Astrocyte (in vitro differentiated cells and primary cell): ENCODE measurements around the gene ENG. TPM values are rescaled to one million over a fixed set of nuclear protein-coding genes. Genes with fewer than 3 reads are reported as not detected.

Source experiments
- DNase-seq: peaks from one replicate; pipeline ENCODE4 v3.0.0-alpha.2; 2010; ENCODE audit warnings: low read depth
- FAIRE-seq: peaks from 2 replicates; lab custom pipeline; 2011; peaks lifted over from hg19 to GRCh38; lab: Jason Lieb, UNC
- H2AFZ ChIP-seq: 2 replicates; pipeline ENCODE4 v1.6.0; 2012; ENCODE audit warnings: low read depth, low read length, inconsistent platforms
- H3K27ac ChIP-seq: 2 replicates; pipeline ENCODE4 v1.5.1; 2011; ENCODE audit warnings: low read depth, low read length, inconsistent platforms
- H3K27me3 ChIP-seq: 2 replicates; pipeline ENCODE4 v1.6.0; 2011; ENCODE audit warnings: low read length, inconsistent platforms; ENCODE audit not compliant: insufficient read depth
- H3K36me3 ChIP-seq: 2 replicates; pipeline ENCODE4 v1.5.1; 2011; ENCODE audit warnings: low read length, inconsistent platforms; ENCODE audit not compliant: insufficient read depth
- H3K4me1 ChIP-seq: 2 replicates; pipeline ENCODE4 v1.5.1; 2011; ENCODE audit warnings: low read length, inconsistent platforms; ENCODE audit not compliant: insufficient read depth
- H3K4me2 ChIP-seq: 2 replicates; pipeline ENCODE4 v1.6.0; 2012; ENCODE audit warnings: low read length, inconsistent platforms
- H3K4me3 ChIP-seq: 2 replicates; pipeline ENCODE4 v1.5.1; 2011; ENCODE audit warnings: low read depth, mild to moderate bottlenecking, low read length, inconsistent platforms; ENCODE audit not compliant: insufficient read depth
- H3K79me2 ChIP-seq: 2 replicates; pipeline ENCODE4 v1.6.0; 2012; ENCODE audit warnings: mild to moderate bottlenecking, low read length, inconsistent platforms; ENCODE audit not compliant: insufficient read depth
- H3K9ac ChIP-seq: 2 replicates; pipeline ENCODE4 v1.6.0; 2012; ENCODE audit warnings: mild to moderate bottlenecking, low read length, inconsistent platforms
- H3K9me3 ChIP-seq: 2 replicates; pipeline ENCODE4 v1.5.1; 2012; ENCODE audit warnings: low read depth, mild to moderate bottlenecking, low read length, inconsistent platforms; ENCODE audit not compliant: insufficient read depth
- H4K20me1 ChIP-seq: 2 replicates; pipeline ENCODE4 v1.6.0; 2012; ENCODE audit warnings: low read length, inconsistent platforms; ENCODE audit not compliant: insufficient read depth
- H3K27ac Mint-ChIP-seq: one replicate; pipeline ENCODE4 v1.8.0; 2021; ENCODE audit warnings: mild to moderate bottlenecking, mixed read lengths; ENCODE audit not compliant: unreplicated experiment
- H3K27me3 Mint-ChIP-seq: one replicate; pipeline ENCODE4 v1.8.0; 2021; ENCODE audit warnings: low read depth, mixed read lengths; ENCODE audit not compliant: unreplicated experiment
- H3K36me3 Mint-ChIP-seq: one replicate; pipeline ENCODE4 v1.8.0; 2021; ENCODE audit warnings: low read depth, mixed read lengths; ENCODE audit not compliant: unreplicated experiment
- H3K4me1 Mint-ChIP-seq: one replicate; pipeline ENCODE4 v1.8.0; 2021; ENCODE audit warnings: low read depth, mixed read lengths; ENCODE audit not compliant: unreplicated experiment
- H3K4me3 Mint-ChIP-seq: one replicate; pipeline ENCODE4 v1.8.0; 2021; ENCODE audit warnings: mild to moderate bottlenecking, moderate library complexity, mixed read lengths; ENCODE audit not compliant: unreplicated experiment
- H3K9me3 Mint-ChIP-seq: one replicate; pipeline ENCODE4 v1.8.0; 2021; ENCODE audit warnings: mild to moderate bottlenecking, mixed read lengths; ENCODE audit not compliant: unreplicated experiment
- EZH2 ChIP-seq: IDR thresholded peaks from 2 replicates; pipeline ENCODE4 v1.6.1; 2012; ENCODE audit warnings: mild to moderate bottlenecking, low read length, inconsistent platforms; ENCODE audit not compliant: insufficient read depth
- total RNA-seq: library from RNA; stranded (reverse); gene quantifications from 2 replicates; pipeline ENCODE4 v1.2.1, GENCODE V29; 2021
- TF ChIP-seq, protein P1 (sequence below): IDR thresholded peaks from 2 replicates; pipeline ENCODE4 v1.5.1; 2011; ENCODE audit warnings: low read depth, mild to moderate bottlenecking, inconsistent platforms, low read length, moderate library complexity; ENCODE audit not compliant: insufficient read depth

The ENG gene
- total RNA-seq, 1 donor from 2014 or later, result 1.2 TPM

DNA sequence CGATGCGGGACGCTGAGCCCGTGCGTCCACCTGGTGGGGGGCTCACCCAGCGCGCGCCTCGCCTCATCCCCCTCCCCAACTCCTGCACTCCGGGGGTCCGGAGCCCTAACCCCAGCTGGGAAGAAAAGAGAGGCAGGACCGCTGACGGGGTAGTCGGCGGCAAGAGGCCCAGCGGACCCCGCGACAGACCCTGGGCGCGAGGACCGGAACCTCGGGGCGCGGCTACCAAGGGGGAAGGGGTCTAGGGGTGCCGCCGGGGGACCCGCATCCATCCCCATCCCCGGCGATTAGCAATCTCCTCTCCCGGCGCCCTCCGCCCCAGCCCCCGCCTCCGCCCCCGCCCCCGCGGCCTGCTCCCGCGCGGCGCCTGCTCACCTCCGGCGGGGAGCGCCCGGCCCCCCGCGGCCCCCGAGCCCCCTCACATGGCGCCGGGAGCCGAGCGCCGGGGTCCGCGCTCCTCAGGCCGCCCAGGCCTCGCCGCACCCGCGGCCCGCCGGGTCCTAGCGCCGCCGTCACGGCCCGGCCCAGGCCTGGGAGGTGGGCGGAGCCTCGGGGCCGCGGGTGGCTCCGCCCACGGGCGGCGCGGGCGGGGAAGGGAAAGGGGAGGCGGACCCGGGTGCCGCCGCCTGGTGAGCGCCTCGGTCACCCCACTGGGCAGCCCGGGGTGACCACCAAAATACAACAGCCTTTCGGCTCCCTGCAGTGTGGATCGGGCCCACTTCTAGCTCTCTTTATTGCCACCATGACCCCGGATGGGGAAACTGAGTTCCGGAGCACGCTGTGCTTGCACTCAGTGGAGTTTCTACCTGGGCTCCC, 44.9 kb upstream of the ENG start, which contains the start of gene ST6GALNAC6:
Gene ST6GALNAC6 (minus strand): TSS at position 476 of the 816 bp plus-strand sequence. CDS start 1,622 bp downstream, outside the sequence.
- H3K27me3 ChIP-seq, result no peaks in the 10 kb centered on the region
- FAIRE-seq (no peak), DNase-seq (peak; percentile 47)
- peaks cover 27% of the 10 kb centered on the region for H3K4me1 ChIP-seq
- H3K27me3 Mint-ChIP-seq, result no peaks in the 10 kb centered on the region
- peak within 1 kb of the TSS; percentile 92 for H2AFZ ChIP-seq
- H3K4me2 ChIP-seq, result peak within 1 kb of the TSS; percentile 94
- peaks cover 19% of the 10 kb centered on the region for H3K36me3 ChIP-seq
- no peaks in the 10 kb centered on the region for H3K9me3 Mint-ChIP-seq
- H4K20me1 ChIP-seq, result peaks cover 26% of the 10 kb centered on the region
- H3K27ac Mint-ChIP-seq, result peak within 1 kb of the TSS; percentile 81
- no peak for TF ChIP-seq EZH2
- TF ChIP-seq, protein P1, sequence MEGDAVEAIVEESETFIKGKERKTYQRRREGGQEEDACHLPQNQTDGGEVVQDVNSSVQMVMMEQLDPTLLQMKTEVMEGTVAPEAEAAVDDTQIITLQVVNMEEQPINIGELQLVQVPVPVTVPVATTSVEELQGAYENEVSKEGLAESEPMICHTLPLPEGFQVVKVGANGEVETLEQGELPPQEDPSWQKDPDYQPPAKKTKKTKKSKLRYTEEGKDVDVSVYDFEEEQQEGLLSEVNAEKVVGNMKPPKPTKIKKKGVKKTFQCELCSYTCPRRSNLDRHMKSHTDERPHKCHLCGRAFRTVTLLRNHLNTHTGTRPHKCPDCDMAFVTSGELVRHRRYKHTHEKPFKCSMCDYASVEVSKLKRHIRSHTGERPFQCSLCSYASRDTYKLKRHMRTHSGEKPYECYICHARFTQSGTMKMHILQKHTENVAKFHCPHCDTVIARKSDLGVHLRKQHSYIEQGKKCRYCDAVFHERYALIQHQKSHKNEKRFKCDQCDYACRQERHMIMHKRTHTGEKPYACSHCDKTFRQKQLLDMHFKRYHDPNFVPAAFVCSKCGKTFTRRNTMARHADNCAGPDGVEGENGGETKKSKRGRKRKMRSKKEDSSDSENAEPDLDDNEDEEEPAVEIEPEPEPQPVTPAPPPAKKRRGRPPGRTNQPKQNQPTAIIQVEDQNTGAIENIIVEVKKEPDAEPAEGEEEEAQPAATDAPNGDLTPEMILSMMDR, result no peak
- peak within 1 kb of the TSS; percentile 76 for H3K4me3 ChIP-seq
- H3K4me1 Mint-ChIP-seq, result peaks cover 12% of the 10 kb centered on the region
- H3K4me3 Mint-ChIP-seq, result peak within 1 kb of the TSS; percentile 92
- H3K36me3 Mint-ChIP-seq, result peaks cover 17% of the 10 kb centered on the region
- peak within 1 kb of the TSS; percentile 76 for H3K27ac ChIP-seq
- peaks cover 31% of the 10 kb centered on the region for H3K79me2 ChIP-seq
- H3K9ac ChIP-seq, result peak within 1 kb of the TSS; percentile 94
- peaks cover 9% of the 10 kb centered on the region for H3K9me3 ChIP-seq

DNA sequence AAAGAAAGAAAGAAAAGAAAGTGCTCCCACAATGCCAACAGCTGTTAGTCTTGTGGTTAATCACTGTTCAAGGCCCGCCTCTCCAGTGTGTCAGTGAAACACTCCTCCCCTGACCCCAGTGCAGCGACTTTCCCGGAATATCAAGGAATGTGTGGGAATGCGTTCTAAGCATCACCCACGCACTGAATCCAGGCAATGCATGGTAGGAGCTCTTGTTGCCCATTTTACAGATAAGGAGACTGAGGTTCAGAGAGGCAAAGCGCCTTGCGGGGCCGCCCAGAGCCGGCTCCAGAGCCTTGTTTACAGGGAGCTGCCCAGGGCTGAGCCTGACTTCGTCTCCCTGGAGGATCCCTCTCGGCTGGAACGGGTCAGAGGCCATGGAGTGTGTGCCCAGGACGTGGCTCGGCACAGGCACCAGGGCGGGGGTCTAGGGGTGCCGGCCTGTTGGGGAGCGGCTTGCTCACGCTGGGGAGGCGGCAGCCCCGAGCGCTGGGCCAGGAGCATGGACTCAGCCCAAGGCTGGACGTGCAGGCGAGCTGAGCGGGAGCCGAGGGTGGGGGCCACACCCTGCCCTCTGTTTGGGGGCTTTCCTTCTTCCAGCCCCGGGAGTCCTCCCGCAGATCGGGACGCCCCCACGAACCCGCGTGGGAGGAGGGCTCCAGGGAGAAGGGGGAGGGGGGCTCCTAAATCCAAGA, 44.1 kb upstream of the ENG start:
- Histone ChIP-seq H3K4me1 (peaks cover 24% of the 10 kb centered on the region), H3K9me3 (peaks cover 9% of the 10 kb centered on the region), H3K9ac (peak overlapping the region; percentile 94), H3K27ac (peak overlapping the region; percentile 76), H3K4me2 (peak overlapping the region; percentile 83), H4K20me1 (peaks cover 30% of the 10 kb centered on the region), H2AFZ (peak overlapping the region; percentile 66), H3K4me3 (peak overlapping the region; percentile 76), H3K79me2 (peaks cover 31% of the 10 kb centered on the region), H3K36me3 (peaks cover 27% of the 10 kb centered on the region), H3K27me3 (no peaks in the 10 kb centered on the region)
- Mint-ChIP-seq H3K9me3 (no peaks in the 10 kb centered on the region), H3K27ac (peak overlapping the region; percentile 81), H3K4me1 (peaks cover 7% of the 10 kb centered on the region), H3K27me3 (no peaks in the 10 kb centered on the region), H3K36me3 (peaks cover 23% of the 10 kb centered on the region), H3K4me3 (peak overlapping the region; percentile 92)
- no peak for TF ChIP-seq EZH2
- TF ChIP-seq, protein P1, result no peak
- FAIRE-seq (no peak), DNase-seq (peak; percentile 88)
